Stimulated activated naive CD8-positive, alpha-beta T cell treated with anti-CD3 and anti-CD28 coated beads, Interleukin-15, Interleukin-2, amounts not matched to agents 100 U/mL and 50 U/mL, for 24 hours (primary cell): Measurements from ENCODE around the gene SPIRE1.
"Not testable (repeated sequence)": the region's sequence is repeated elsewhere in the genome, so short reads cannot be mapped to it uniquely, and the experiment has no call there.

Experiments
- ATAC-seq: fragments of 150-1000 bp; cut with Tn5 transposase; one replicate; pipeline ENCODE4 v1.10.0; 2021
- DNase-seq: peaks from one replicate; pipeline ENCODE4 v3.0.0; 2021

SPIRE1 gene

DNA sequence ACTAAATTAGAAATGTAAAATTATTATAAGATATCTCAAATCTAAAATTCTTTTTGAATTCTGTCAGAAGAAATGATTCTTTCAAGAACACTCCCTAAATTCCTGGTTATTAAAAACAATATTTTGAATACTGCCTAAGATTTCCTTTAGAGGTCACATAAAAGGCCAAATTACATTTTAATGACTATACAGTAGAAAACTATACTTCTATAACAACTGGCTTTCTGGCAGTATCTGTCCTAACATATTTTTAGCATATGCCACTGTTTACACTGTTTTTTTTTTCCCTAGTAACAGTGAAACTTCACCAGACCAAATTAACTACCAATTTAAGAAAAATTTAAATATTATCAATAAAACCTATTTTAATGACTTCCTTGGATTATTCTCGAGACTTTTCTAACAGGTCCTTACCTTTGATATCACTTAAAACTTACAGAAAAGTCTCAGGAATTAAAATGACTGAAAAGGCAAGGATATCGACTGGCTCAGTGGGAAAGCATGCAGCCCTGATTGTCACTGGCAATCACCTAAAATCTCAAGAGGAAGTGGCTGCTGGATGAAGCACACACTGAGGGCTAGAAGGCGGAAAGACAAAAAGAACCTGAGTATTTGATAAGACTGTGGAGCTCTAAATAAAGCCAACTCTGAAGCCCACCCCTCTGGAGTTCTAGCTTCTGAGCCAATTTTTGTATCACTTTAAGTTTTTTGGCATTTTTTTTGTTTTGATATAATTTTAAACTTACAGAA is 59.6 kb downstream of the SPIRE1 start:
- DNase-seq (no peak), ATAC-seq (no peak)

DNA sequence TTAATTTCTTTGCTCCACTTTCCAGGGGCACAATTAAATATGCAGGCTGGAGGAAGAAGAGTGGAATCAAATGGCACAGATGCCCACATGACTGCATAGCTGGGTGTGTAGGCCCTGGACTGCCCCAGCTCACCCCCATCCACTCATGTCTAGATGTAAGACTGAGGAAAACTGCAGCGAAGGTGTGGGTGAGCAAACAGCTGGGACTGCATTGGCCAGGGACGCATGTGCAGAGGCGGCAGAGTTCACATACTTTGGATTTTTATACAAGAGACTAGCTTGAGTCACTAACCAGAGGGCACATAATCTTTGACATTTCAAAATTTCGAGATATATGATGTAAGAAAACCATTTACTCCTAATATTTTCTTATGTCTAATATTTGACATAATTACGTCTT is 60.1 kb downstream of the SPIRE1 start:
- DNase-seq (no peak), ATAC-seq (no peak)

DNA sequence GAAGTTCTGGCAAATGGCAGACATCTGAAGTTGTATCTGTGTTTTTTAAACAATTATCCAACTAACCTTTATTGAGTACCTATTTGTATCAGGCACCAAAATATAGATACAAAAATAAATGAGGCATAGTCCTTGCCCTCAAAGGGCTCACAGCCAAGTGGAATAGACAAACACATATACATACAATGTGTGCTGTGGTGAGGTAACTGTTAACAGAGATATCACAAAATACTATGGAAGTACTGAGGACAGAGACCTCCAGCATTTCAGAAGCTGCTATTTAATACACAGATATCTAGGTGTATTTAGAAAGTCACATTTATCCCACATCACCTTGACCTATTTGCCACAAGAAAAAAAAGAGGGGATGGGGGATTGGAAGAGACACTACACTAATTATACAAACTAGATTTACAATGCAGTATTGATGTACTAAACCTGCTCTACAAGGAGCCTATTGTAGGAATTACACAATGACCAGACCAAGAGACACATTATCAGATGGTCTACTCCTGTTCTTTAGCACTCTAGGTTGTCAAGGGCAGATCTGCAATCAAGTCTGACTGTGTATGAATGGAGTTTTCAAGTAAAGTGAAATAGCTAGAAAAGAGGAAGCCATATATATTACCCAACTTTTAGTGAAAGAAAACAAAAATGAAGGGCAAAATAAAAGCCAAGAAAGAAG is 62.2 kb downstream of the SPIRE1 start:
- ATAC-seq (no peak), DNase-seq (no peak)

DNA sequence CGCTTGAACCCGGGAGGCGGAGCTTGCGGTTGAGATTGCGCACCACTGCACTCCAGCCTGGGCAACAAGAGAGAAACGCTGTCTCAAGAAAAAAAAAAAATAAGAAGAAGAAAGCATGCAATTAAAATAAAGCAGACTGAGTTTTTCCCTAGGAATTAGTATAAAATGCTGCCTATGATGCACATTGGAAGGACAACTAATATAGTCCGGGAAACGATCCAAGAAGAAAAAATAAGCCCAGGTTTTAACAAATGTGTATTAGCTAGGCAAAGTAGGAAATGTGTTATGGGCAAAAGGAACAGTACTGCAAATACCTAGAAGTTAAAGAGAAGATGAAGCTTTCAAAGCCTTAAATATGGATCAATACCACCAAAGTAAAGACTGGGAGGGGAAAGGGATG is 64.0 kb downstream of the SPIRE1 start:
- no peak for DNase-seq

DNA sequence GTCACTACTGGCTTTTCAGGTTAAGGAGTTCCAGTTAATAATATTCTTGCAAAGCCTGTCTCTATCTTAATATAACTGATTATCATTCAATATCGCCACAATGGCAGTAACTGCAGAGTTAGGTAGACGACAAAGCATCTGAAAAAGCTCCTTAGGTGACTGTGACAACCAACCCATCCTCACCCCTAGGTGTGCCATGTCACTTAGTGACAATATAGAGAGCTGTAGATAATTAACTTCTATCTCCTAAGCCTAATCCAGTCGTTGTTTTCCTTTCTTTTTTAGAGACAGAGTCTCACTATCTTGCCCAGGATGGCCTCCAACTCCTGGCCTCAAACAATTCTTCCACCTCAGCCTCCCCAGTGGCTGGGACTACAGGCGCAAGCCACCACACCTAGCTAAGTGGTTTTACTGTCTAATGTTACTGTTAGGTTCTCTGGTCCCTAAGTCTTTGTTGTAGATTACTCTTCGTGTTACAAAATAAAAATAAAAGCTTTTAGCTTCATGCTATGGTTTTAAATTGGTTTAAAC is 65.2 kb downstream of the SPIRE1 start:
- DNase-seq (no peak), ATAC-seq (no peak)

More for the DNA sequence above, 64.0 kb downstream of the SPIRE1 start:
- no peak for ATAC-seq

DNA sequence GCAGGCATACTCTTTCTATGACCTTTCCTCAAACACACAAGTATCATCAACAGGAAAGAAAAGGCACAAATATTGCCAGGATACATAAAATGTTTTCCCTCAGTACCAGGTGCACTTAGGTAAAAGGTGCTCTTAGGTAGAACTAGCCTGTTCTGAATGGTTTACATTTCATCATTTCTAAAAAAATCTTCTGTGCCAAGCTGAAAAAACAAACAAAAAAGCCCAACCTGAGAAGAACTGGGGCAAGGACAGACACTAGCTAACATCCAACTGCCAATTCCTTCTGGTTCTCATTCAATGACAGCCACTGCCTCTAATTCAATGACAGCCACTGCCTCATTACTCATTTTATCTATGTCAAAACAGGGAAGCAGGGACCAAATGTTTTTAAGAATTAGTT is 68.5 kb downstream of the SPIRE1 start:
- no peak for ATAC-seq
- no peak for DNase-seq

DNA sequence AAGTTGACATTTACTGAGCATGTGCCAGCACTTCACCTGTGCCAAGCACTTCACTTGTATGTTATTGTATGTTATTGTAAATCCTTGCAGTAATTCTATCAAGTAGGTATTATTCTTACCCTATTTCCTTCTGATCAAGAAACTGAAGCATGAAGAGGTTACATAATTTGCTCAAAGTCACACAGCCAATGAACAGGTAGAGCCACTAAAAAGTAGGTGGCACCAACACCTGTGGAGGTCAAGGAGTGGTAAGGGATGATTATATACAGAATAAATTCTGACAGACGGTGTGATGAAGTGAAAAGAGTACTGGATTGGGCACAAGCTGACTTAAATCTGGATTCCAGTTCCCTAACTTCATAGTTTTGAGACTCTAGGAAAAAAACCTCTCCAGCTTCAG is 71.0 kb downstream of the SPIRE1 start:
- no peak for ATAC-seq

DNA sequence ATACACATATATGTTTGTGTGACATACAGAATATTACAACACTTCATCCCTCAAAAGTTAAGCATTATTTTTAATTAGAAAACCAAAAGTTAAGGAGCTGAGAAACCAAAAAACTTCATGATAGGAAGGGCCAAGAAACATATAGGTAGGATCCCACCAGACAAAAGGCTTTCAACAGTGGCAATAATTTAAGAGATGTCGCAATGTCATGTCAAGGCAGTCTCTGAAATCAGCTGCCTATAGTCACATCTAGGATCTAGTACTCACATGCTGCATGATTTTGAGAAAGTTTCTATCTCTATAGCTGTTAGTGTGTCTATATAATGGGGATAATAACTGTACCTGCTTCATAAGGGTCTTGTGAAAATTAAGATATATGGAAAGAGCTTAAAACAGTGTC is 72.7 kb downstream of the SPIRE1 start:
- no peak for DNase-seq
- ATAC-seq, result no peak

More for the DNA sequence above, 71.0 kb downstream of the SPIRE1 start:
- DNase-seq, result no peak

DNA sequence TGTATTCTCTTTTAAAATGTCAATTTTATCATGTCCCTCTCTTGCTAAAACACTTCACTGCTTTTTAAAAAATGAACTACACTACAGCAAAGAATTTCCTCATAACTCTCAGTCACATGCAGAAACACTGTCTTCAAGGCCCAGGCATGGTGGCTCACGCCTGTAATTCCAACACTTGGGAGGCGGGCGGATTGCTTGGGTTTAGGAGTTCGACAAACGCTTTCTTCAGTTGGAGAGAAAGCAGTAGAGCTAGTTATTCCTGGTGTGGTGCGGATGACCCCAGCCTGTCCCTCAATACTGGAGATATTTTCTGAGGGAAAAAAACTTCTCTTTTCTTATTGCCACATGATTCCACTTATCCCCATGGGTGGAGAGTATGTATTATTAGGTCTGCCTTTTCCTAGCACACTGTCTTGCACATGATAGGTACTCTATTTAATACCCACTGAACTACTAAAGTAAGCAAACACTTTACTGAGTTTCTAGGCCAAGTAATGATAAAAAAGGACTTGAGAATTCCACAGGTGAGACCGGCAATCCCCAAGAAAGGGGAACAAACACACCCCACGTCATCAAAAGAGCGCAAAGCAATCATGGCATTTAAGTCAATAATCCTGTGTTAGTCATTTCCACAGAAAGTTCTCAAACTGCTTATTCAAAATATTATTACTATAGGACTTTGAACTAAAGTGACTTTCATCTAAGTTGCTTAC is 77.1 kb downstream of the SPIRE1 start:
- no peak for ATAC-seq

DNA sequence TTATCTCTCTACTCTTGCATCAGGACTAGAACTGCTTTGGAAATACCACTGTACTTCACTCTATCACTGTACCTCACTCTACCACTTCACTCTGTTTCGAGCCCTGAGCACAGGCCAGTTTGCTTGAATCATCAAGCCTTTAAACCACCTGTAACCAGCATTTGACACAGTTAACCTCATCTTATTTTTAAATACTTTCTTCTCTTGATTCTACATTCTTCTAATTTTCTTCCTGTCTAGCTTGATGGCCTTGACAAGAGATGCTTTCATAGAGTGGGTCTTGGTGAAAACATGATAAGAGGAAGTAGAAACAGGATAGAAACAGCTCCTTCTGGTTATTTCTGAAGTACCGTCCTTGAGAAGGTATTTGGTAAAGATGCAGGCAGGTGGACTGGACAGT is 78.1 kb downstream of the SPIRE1 start:
- no peak for ATAC-seq
- no peak for DNase-seq

More for the DNA sequence above, 77.1 kb downstream of the SPIRE1 start:
- DNase-seq, result no peak

DNA sequence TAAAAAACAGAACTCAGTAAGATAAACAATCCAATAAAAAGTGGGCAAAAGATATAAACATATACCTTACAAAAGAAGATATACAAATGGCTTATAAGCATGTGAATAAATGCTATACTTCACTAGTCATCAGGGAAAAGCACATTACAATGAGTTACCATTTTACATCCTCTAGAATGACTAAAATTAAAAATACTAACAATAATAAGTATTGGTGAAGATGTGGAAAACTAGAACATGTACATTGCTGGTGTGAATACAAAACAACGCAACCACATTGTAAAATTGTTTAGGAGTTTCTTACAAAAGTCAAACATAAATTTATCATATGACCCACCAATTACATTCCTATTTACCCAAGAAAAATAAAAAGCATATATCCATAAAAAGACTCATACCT is 80.1 kb downstream of the SPIRE1 start:
- ATAC-seq (no peak), DNase-seq (no peak)

DNA sequence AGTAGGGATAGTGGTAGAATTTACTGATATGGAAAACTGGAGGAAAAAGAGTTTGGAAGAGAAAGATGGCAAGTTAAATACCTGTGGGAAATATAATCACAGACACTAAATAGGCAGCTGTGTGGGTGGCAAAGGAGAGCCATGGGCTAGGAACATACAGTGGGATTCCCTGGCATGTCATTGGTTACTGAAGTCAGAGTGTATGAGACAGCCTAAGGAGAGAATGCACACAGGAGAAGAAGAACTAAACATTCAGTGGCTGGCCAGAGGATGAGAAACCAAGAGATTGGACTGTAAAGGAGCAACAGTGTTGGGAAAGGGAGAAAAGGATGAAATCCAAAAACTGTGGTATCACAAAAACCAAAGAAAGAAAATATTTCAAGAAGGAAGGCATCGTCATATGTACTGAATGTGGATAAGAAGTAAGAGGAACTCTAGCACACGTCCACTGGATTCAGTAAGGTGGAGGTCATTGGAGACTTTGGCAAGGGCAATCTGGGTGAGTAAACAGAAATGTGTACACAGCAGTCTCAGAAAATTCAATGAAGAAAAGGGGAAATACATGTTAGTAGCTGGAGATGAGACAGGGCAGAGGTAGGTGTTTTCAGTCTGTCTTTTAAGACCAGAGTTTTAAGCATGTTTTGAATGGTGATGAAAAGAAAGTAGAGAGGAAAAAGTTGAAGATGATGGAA is 83.3 kb downstream of the SPIRE1 start:
- DNase-seq, result no peak
- ATAC-seq, result no peak

DNA sequence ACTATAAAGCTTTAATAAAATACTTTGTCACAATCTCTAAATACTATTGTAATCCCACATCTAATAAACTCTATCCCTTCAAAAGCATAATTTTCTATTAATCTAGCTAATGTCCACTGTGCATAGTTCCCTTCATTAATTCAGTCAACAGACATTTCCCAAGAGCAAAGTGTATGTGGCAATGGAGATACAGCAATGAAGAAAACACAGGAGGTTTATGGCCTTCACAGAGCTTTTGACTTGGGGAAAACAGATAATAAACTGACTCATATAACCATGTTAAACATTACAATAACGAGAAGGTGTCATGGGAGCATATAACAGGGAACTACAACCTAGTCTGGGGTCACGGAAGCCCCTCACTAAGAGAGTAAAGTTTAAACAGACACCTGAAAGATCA is 86.3 kb downstream of the SPIRE1 start:
- DNase-seq, result no peak
- no peak for ATAC-seq

DNA sequence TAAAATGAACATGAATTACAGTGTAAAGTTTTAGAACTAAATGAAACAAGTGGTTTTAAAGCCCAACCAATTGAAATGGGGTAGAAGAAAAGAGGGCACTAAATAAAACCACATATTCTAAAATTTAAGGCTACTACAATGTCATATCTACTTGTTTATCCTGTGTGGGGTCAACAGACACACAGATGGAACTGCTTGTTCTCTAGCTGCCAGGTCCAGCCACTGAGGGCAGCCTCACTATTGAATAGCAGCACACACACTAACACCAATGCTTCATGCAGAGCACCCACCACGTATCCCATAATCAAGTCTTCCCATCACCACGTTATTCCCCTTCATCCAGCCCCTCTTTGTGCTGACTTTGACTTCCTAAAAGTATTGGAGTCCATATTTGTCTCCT is 88.1 kb downstream of the SPIRE1 start:
- no peak for DNase-seq
- ATAC-seq, result no peak

DNA sequence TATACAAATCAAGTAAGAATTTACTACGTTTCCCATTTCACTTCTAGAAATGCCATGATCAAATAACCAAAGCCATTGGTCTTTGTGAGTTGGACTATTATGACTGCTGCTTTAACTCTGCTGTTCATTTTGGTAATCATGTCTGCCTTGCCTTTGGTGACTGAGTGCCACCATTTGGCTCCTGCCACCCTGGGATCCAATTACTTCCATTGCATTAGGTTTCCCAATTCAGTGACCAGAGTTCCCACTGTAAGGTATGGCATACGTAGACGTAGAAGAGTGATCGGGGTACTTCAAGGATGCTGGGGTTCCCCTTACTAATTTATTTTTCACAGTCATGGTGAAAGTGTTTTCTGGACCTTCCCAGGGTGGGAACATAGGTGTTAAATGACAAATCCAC is 90.1 kb downstream of the SPIRE1 start:
- DNase-seq (no peak), ATAC-seq (no peak)

DNA sequence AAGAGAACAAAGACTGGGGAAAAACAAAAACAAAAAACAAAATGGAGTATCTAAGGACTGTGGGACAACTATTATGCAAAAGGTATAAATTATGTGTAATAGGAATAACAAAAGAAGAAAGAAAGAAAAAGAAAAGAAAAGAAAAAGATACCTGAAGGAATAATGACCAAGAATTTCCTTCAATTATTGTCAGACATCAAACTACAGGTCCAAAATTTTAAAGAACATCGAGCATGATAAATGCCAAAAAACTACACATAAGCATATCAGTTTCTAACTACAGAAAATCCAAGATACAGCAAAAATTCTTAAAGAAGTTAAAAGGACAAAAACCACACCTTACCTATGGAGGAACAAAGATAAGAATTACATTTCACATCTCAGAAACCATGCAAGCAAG is 93.0 kb downstream of the SPIRE1 start:
- no peak for ATAC-seq
- no peak for DNase-seq

DNA sequence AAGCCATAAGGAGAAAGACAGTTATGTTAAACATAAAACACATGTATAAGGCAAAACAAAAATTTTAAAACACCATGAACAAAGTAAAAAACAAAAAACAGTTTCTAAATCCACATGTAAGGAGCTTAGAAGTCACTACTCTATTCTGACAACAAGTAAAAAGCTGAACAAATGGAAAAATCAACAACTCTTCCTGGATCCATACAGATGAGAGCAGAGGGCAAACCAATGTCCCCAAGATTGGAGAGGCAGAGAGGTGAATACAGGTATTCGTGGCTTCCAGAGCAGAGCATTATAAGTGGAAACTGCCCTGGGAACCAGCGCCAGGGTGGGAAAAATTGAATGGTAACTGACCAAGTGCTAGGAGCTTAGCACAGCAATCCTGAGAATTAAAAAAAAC is 93.5 kb downstream of the SPIRE1 start:
- DNase-seq (no peak), ATAC-seq (no peak)

DNA sequence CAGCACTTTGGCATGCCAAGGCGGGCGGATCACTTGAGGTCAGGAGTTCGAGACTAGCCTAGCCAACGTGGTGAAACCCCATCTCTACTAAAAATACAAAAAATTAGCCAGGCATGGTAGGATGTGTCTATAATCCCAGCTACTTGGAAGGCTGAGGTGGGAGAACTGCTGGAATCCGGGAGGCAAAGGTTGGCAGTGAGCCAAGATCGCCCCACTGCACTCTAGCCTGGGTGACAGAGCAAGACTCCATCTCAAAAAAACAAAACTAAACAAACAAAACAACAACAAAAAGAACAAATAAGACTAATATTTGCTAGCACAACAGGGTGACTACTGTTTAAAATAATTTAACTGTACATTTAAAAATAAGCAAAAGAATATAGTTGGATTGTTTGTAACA is 97.3 kb downstream of the SPIRE1 start:
- DNase-seq, ATAC-seq: not testable (repeated sequence)

DNA sequence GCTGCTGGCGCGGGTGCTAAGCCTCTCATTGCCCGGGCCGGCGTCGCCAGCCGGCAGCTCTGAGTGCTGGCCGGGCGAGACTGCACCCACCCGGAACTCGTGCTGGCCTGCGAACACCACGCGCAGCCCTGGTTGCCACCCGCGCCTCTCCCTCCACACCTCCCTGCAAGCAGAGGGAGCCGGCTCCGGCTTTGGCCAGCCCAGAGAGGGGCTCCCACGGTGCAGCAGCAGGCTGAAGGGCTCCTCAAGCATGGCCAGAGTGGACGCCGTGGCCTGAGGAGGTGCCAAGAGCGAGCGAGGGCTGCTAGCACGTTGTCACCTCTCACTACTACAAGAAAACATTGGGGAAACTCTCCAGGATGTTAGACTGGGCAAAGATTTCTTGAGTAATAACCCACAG is 98.6 kb downstream of the SPIRE1 start:
- ATAC-seq (no peak), DNase-seq (no peak)

DNA sequence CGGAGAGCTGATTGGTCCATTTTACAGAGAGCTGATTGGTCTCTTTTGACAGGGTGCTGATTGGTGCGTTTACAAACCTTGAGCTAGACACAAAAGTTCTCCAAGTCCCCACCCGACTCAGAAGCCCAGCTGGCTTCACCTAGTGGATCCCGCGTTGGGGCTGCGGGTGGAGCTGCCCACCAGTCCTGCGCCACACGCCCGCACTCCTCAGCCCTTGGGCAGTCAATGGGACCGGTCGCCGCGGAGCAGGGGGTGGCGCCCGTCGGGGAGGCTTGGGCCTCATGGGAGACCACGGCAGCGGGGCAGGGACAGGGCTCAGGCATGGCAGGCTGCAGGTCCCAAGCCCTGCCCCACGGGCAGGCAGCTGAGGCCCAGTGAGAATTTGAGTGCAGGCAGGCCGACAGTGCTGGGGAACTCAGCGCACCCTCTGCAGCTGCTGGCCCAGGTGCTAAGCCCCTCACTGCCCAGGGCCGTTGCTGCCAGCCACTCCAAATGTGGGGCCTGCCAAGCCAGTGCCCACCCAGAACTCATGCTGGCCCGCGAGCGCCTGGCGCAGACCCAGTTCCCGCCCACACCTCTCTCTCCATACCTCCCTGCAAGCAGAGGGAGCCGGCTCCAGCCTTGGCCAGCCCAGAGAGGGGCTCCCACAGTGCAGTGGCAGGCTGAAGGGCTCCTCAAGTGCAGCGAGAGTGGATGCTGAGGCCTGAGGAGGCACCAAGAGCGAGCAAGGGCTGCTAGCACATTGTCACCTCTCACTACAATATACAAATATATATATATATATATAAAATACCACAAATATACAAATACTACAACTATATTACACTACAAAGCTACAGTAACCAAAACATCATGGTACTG is 100.7 kb downstream of the SPIRE1 start:
- ATAC-seq (no peak), DNase-seq (no peak)

DNA sequence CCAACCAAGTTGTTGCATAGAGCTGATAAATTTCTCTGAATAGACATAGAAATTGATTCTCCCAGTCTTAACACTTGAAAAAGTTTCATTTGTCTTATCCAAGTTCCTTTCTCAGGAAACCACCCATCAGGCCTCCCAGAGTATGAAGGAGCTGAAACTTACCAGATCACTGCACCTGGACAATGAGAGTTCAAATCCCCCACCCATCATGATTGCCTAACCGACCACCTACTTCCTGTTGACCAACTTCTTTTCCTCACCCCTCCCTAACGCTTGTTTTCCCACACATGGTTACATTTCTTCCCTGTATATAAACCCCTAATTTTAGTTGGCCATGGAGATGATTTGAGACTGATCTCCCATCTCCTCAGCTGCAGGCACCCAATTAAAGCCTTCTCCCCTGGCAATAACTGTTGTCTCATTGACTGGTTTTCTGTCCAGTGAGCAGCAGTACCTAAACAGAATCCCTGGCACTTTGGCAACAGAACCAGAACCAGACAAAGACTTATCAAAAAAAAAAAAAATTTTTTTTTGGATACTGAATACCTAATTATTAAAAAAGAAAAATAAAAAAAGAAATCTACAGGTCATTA is 103.0 kb downstream of the SPIRE1 start:
- DNase-seq (no peak), ATAC-seq (no peak)
